Stimulated activated CD8-positive, alpha-beta memory T cell treated with anti-CD3 and anti-CD28 coated beads, Interleukin-15, amount 100 ng/mL, for 4 hours (primary cell): ENCODE results near the gene PPFIBP2.

Source experiments
- DNase-seq, 2 donors: peaks; one replicate each; pipeline ENCODE4 v3.0.0-alpha.2; 2020; ENCODE audit warnings: low read depth in 2 of 2

Gene PPFIBP2

DNA sequence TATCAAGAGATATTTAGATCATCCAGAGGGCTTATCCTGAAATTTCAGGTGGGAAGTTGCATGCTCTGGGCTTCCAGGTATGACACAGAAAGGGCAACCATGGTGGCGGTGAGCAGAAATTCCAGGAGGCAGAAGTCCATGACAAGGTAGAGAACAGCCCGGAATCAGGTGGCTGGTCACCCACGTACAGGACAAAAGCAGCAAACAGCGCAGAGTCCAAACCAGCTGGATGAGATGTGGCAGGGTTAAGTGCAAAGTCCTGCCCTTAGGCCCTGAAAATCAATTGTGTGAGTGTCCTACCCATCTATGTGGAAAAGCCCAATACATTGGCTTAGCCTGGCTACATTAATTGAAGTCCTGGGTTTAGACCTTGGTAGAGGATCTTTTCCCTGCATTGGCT is 11.6 kb downstream of the PPFIBP2 start:
- no peak for DNase-seq

DNA sequence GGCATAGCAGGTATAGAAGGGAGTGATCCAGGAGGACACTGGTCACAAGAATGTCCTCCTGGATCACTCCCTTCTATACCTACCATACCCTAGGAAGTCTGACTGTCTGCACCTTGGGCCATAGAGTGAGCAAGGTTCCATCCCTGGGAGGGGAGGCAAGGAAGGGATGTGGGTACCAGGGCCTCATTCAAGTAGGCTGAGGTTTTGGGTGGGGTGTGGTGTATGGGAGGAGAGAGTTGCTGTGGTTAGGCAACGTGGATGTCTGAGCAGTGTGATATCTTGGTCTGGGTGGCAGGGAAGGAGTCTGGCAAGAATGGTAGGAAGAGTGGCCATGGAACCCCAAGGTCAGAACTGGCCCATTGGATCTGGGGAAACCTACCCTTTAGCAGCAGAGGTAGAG is 13.2 kb downstream of the PPFIBP2 start:
- no peak for DNase-seq

DNA sequence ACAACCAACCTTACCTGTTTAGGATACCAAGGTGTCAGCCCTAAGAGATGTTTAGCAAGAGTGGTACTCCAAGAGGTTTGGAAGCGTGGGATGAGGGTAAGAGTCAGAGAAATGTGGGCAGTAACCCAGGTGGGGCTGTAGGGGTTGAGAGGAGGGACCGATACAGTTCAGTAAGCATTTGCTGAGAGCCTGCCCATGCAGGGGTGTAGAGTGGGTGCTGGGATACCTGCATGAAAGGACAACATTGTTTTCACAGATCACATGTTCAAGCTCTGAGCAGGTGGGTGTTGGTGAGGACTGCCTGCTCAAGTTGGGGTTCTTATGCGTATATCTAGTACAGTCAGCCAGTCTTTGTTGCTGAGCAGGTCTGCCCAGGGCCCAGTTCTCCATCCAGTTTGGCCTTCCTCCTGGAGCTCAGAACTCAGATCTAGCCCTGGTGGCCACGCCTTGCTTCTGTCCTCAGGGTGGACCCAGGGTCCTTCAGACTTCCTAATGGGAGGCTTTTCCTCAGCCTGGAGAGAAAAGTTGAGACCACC is 14.8 kb downstream of the PPFIBP2 start:
- no peak for DNase-seq

DNA sequence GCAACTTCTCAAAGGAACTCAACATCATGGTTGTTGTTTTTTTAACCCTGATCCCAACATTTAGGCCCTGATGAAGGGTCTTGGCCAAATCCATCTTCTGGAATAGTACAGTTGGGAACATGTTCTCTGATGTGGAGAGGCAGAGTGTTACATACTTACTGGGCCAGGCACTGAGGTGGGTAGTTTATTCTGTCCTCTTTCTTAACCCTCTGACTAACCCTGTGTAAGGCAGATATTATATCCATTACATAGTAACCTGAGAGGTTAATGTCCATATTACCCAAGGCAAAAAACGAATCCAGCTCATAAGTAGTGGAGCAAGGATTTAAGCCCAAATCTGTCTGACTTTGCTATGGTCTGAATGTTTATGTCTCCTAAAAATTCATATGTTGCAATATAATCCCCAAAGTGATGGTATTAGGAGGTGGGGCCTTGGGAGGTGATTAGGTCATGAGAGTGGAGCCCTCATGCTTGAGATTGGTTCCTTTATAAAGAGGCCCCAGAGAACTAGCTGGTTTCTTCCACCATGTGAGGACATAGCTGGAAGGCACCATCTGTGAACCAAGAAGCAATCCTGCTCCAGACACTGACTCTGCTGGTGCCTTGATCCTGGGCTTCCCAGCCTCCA is 16.3 kb downstream of the PPFIBP2 start:
- DNase-seq, result no peak

DNA sequence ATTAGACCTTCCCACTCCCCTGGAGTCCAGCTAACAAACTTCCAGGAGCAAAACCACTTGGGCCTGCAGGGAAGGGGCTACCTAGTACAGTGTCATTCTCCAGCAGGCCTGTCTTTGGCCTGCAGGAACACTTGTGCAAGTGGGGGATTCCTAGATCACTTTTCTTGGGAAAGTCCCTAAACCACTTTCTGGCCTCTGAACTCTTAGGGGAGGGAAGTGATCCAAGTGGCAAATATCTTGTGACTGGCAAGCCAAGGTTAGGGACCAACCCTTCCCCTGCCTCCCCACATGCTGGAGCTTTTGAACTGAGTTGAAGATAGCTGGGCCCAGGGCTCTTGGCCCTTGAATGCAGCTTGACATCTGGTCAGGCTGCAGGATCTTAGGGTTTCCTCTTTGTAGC is 17.2 kb downstream of the PPFIBP2 start:
- DNase-seq, result no peak

GRCh38 chr11:7532405-7533145 is 18.8 kb downstream of the PPFIBP2 start:
- no peak for DNase-seq

GRCh38 chr11:7533199-7534041 is 19.6 kb downstream of the PPFIBP2 start:
- DNase-seq, result no peak

- no peak for DNase-seq
Observed at GRCh38 chr11:7534042-7534378, 20.2 kb downstream of the PPFIBP2 start.

GRCh38 chr11:7536100-7536499 is 22.3 kb downstream of the PPFIBP2 start:
- no peak for DNase-seq

GRCh38 chr11:7537265-7537664 is 23.5 kb downstream of the PPFIBP2 start:
- no peak for DNase-seq

DNA sequence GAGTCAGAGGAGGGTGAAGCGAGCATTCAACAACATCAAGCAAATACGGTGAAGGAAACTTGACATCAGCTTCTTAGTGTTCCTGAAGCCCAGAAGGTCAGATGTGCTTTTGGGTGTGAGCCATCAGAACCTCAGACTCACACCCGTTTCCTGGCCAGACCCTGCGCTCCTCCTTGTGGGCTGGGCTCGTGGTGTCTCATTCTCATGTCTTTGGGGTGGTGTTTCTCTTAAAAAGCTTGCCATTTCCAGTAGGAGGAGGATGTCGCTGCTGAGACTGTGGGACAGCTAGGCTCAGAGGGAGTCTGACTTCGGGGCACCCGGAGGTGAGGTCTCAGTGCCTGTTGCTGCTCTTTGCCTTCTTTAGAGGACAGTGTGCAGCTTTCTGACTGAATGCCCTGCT is 24.2 kb downstream of the PPFIBP2 start:
- no peak for DNase-seq

GRCh38 chr11:7538466-7539454 is 25.0 kb downstream of the PPFIBP2 start:
- no peak for DNase-seq

DNA sequence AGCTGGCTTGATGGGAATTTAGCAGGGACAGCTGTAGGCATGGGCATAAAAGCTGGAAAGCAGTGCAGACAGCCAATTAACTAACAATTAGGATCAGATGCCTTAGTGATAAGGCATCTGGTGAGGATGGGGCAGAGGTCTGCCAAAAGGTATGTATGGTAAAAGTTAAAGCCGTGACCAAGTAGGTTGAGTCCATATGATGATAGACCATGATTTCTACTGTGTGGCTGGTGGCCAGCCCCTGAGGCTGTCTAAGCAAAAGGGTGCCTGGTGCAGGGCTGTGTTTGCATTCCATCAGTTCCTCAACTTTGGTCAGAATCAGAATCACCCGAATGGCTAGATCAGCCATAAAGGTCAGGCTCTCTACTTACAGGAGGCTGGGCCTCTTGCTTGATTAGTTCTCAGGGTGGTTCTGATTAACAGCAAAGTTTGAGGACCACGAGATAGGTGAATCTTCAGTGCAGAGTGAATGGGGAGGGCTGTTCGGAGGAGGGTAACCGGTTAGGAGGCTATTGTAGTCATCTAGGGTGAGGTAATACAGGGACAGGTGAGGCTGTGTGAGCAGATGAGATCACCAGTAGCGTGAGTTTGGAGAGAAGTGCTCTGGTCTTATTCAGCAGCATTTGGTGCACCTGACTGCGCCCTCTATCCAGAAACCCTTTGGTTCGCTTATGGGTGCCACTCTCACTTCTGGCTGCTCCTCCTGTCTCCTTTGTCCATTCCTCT is 27.2 kb downstream of the PPFIBP2 start:
- no peak for DNase-seq

DNA sequence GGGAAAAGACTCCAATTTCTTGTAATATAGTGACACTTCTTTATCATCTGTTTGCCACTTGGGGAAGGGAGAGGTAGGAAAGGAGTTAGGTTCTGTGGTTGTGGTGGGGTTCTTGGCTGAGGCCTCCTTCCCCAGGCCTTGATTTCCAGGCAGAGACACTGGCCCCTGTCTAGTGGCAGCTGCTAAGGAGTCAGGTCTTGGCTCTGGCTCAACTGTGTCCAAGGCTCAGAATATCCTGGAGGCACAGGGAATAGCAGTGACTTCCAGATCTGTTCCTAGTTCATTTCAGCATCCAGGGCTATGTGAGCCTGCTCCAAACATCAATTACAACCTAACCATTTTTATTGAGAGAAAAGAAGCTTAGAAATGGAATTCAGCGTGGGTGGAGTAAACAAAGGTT is 29.5 kb downstream of the PPFIBP2 start:
- DNase-seq, result no peak

DNA sequence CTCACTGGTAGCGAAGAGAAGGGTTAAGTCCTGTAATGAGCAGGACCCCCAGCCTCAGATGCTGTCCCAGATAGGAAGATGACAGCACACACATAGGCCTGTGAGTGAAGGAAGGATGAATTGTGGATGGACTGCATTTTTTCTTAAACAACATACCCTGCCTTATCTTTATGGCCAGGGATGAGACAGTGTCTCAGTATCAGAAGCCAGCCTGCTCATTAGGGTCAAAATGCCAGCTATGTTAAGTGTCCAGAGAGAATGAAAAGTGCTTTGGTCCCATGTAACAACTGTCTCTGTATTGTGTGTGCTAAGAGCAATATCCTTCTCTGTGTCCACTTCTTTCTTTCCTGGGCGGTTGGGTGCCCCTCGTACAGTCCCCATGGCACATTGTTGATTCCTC is 30.2 kb downstream of the PPFIBP2 start:
- no peak for DNase-seq

DNA sequence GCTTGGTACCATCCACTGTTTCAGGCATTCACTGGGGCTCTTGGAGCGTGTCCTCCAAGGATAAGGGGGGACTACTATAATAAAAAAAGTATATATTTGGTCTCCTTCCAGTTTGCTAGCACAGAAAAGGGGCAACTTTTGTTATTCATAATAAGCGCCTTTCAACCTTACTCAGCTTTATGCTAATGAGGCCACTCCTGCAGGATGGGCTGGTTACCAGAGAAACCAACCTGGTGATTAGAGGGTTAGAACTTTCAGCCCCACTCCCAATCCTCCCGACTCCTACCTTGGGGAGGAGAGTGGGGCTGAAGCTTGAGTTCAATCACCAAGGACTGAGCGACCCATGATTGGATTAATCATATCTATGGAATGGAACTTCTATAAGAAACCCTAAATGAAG is 31.8 kb downstream of the PPFIBP2 start:
- DNase-seq, result no peak

GRCh38 chr11:7546324-7546791 is 32.6 kb downstream of the PPFIBP2 start:
- no peak for DNase-seq

GRCh38 chr11:7547687-7548086 is 33.9 kb downstream of the PPFIBP2 start:
- no peak for DNase-seq

- no peak for DNase-seq
Observed at GRCh38 chr11:7548659-7549274, 35.0 kb downstream of the PPFIBP2 start.

DNA sequence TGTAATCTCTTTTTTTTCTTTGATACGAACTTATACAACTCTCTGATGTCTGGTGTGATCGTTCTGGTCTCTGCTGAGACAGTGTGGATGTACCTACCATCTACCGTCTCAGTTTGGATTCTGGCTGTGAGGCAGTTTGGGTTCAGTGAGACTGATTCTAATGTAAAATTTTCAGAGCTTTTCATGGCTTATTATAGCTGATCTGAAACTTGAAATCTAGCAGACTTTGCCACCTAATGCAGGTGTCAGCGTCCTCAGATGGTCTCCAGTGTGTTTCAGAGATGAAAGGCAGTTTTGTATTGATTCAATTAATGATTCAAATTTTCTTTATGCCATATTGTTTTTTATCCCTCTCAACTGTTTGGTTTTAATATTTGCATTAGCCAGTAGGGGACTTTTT is 35.9 kb downstream of the PPFIBP2 start:
- no peak for DNase-seq
